Measurements from ENCODE around the gene CNTNAP5.

DNA sequence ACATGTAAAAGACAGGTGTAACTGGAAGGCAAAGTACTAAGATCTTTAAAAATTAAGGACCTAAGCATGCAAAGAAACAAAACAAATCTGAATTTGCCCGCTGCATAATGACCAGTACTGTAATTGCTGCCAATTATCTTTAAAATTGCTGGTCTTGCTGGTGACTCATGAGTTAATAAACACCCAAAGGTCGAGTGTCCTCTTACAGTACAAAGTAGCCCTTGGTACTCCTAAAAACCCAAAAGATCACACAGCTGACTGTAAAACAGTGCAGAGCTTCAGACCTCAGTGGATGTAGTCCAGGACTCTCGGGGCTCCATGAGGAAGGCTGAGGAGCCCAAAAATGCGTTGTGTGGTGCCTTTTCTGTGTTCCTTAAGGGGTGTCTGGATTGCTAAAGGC is 308.7 kb downstream of the CNTNAP5 start:
- no peak for TF ChIP-seq POLR2A (IDR thresholded peaks at IDR 0.05; ENCODE audit: extremely low read depth, insufficient read length)
- TF ChIP-seq, protein P1, sequence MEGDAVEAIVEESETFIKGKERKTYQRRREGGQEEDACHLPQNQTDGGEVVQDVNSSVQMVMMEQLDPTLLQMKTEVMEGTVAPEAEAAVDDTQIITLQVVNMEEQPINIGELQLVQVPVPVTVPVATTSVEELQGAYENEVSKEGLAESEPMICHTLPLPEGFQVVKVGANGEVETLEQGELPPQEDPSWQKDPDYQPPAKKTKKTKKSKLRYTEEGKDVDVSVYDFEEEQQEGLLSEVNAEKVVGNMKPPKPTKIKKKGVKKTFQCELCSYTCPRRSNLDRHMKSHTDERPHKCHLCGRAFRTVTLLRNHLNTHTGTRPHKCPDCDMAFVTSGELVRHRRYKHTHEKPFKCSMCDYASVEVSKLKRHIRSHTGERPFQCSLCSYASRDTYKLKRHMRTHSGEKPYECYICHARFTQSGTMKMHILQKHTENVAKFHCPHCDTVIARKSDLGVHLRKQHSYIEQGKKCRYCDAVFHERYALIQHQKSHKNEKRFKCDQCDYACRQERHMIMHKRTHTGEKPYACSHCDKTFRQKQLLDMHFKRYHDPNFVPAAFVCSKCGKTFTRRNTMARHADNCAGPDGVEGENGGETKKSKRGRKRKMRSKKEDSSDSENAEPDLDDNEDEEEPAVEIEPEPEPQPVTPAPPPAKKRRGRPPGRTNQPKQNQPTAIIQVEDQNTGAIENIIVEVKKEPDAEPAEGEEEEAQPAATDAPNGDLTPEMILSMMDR (IDR thresholded peaks at IDR 0.05; ENCODE audit: low read depth, low read length) = no peak
- TF ChIP-seq, protein P2, sequence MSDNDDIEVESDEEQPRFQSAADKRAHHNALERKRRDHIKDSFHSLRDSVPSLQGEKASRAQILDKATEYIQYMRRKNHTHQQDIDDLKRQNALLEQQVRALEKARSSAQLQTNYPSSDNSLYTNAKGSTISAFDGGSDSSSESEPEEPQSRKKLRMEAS (IDR thresholded peaks at IDR 0.05; ENCODE audit: low read depth, low read length) = no peak
